ENCODE results near the gene PPFIA1. TPM values are rescaled to one million over a fixed set of nuclear protein-coding genes. Genes with fewer than 3 reads are reported as not detected.

PPFIA1 gene
- total RNA-seq, 4 donors from 2014 or later, result 46.3 to 51.5 (median 47.2) TPM

DNA sequence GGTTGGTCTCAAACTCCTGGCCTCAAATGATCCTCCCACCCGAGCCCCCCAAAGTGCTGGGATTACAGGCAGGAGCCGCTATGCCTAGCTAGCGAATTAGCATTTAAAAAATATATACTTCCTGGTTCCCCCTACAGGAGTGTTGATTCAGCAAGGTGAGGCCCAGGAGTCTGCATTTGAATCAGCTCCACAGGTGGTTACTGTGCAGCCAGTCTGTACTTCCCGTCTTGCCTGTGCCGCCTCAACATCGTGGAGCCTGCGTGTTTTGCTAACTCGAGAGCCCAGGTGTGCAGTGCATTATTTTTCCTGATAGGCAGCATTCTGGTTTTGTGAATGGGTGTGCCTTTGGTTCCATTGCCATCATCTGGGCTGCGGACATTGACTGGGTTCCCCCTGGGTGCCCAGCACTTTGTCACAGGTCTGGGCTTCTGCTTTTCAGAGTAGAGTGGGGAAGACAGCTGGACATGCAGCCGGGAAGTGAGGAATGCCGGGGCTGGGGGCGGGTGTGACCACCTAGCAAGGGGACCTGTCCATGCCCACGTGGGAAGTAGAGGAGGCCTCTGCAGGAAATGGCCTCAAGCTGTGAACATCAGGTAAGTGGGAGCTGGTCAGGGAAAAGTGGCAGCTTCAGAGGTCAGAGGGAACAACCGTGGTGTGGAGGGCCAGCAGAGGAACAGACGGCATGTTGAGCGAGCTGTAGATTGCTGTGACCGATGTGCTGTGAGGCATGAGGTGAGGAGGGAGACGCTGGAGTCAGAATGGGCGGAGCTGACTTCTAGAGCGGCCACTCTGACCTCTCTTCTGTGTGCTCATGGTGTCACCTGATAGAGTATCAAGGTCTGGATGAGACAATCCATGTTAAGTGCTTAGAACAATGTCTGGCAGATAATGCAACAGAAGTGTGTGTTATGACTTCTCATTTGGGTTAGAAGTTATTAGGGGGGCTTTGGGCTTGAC, 42.2 kb downstream of the PPFIA1 start:
- no peaks in the 10 kb centered on the region for H3K27me3 ChIP-seq
- no peak overlapping the region for H3K4me3 ChIP-seq
- peaks cover 0 to 5% (median 0%) of the 10 kb centered on the region in 4 donors for H3K4me1 ChIP-seq
- 85% methylated on average over 18 of the region's 20 CpGs for WGBS
- H3K27ac ChIP-seq (replicated peaks in 1 of 4), result no peak overlapping the region
- TF ChIP-seq POLR2AphosphoS5 (IDR thresholded peaks at IDR 0.05), result no peak
- no peak for TF ChIP-seq POLR2A (IDR thresholded peaks at IDR 0.05; ENCODE audit: low read depth)
- no peak for TF ChIP-seq EP300 (IDR thresholded peaks at IDR 0.05)
- TF ChIP-seq CTCF (IDR thresholded peaks at IDR 0.05), result no peak
- no peak for DNase-seq (ENCODE audit: extremely low spot score)
- H3K9me3 ChIP-seq, result no peaks in the 10 kb centered on the region
- intact Hi-C loops (cut with DNase I), result no loop called here
- peaks cover 0 to 10% (median 3%) of the 10 kb centered on the region in 4 donors for H3K36me3 ChIP-seq

DNA sequence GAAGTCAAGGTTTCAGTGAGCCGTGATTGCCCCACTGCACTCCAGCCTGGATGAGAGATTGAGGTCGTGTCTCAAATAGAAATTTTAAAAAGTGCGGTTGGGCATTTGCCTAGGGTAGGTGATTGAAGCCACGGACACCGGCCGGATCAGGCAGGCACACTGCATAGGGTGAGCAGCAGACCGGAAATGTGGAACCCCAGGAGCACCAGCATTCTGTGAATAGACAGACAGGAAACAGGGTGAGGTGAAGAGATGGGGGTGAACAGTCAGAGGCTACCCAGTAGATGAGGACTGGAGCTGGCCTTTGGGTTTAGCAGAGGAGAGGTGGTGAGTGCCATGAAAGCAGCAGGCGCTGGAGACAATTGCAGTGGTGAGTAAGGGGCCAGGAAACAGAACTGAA, 43.5 kb downstream of the PPFIA1 start:
- Histone ChIP-seq H3K27ac (replicated peaks in 1 of 4) (no peak overlapping the region), H3K4me1 (peaks cover 0 to 5% (median 0%) of the 10 kb centered on the region in 4 donors), H3K9me3 (no peaks in the 10 kb centered on the region), H3K4me3 (no peak overlapping the region), H3K36me3 (peaks cover 0 to 10% (median 8%) of the 10 kb centered on the region in 4 donors), H3K27me3 (no peaks in the 10 kb centered on the region)
- no peak for TF ChIP-seq EP300 (IDR thresholded peaks at IDR 0.05)
- intact Hi-C loops (cut with DNase I), result no loop called here
- no peak for DNase-seq (ENCODE audit: extremely low spot score)
- 79% methylated on average over 7 of the region's 8 CpGs for WGBS

- peaks cover under 1 to 18% (median 9%) of the 10 kb centered on the region in 4 donors for H3K36me3 ChIP-seq
- H3K27me3 ChIP-seq, result no peaks in the 10 kb centered on the region
- TF ChIP-seq CTCF (IDR thresholded peaks at IDR 0.05) (no peak), POLR2A (IDR thresholded peaks at IDR 0.05; ENCODE audit: low read depth) (no peak), POLR2AphosphoS5 (IDR thresholded peaks at IDR 0.05) (no peak), EP300 (IDR thresholded peaks at IDR 0.05) (no peak)
- no peak overlapping the region for H3K27ac ChIP-seq (replicated peaks in 1 of 4)
- 81% methylated on average over 10 of the region's 10 CpGs for WGBS
- intact Hi-C loops (cut with DNase I), result no loop called here
- no peak overlapping the region for H3K4me3 ChIP-seq
- H3K4me1 ChIP-seq, result peaks cover 0 to 5% (median 0%) of the 10 kb centered on the region in 4 donors
- H3K9me3 ChIP-seq, result no peaks in the 10 kb centered on the region
- DNase-seq (ENCODE audit: extremely low spot score), result no peak
Measured at GRCh38 chr11:70314730-70315129, 44.2 kb downstream of the PPFIA1 start.

GRCh38 chr11:70315716-70316115, 45.2 kb downstream of the PPFIA1 start:
- no peaks in the 10 kb centered on the region for H3K9me3 ChIP-seq
- H3K4me1 ChIP-seq, result peaks cover 0 to 10% (median 0%) of the 10 kb centered on the region in 4 donors
- intact Hi-C loops (cut with DNase I), result no loop called here
- WGBS, result 85% methylated on average over 4 of the region's 4 CpGs
- TF ChIP-seq POLR2A (IDR thresholded peaks at IDR 0.05; ENCODE audit: low read depth), result no peak
- TF ChIP-seq CTCF (IDR thresholded peaks at IDR 0.05), result no peak
- no peak for TF ChIP-seq POLR2AphosphoS5 (IDR thresholded peaks at IDR 0.05)
- TF ChIP-seq EP300 (IDR thresholded peaks at IDR 0.05), result no peak
- peaks cover 5 to 28% (median 14%) of the 10 kb centered on the region in 4 donors for H3K36me3 ChIP-seq
- no peaks in the 10 kb centered on the region for H3K27me3 ChIP-seq
- no peak overlapping the region for H3K4me3 ChIP-seq
- no peak overlapping the region for H3K27ac ChIP-seq (replicated peaks in 1 of 4)
- no peak for DNase-seq (ENCODE audit: extremely low spot score)

DNA sequence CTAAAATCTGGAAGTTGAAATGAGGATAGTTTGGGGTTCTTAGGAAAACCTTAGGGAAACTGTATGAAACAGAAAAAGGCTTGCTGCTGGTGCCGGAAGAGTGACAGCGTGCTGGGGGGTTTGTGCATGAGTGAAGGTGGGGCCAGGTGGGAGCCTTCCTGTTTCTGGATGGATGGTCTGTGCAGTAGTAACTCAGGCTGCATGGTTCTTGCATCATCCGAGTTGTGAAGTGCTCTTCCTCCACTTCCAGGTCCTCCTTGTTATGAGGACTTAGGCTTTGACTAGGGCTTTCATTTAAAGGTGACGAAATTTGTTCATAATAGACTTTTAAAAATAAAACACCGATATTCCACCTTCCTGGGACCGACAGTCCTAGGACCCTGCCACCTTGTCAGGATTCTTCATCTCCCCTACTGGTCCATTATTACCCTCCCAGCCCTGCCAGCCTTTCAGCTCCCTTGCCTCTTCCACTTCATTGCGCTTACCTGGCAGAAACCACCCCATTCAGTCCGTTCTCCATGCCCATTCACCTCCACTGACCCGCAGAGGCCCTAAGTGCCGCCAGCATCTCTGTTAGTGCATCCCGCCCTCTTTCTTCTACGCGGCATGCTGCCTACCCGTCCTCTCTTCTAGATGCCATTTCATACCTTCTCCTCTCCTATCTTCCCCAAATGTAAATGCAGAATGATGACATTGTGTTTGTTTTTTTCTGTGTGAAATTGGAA, 47.3 kb downstream of the PPFIA1 start:
- intact Hi-C loops (cut with DNase I), result no loop called here
- no peak overlapping the region for H3K4me3 ChIP-seq
- H3K36me3 ChIP-seq, result peaks cover 5 to 33% (median 25%) of the 10 kb centered on the region in 4 donors
- whole genome bisulfite sequencing, result 94% methylated on average over 14 of the region's 14 CpGs
- TF ChIP-seq POLR2A (IDR thresholded peaks at IDR 0.05; ENCODE audit: low read depth), result no peak
- H3K27me3 ChIP-seq, result no peaks in the 10 kb centered on the region
- no peak for DNase-seq (ENCODE audit: extremely low spot score)
- H3K4me1 ChIP-seq, result peaks cover 0 to 10% (median 0%) of the 10 kb centered on the region in 4 donors
- H3K9me3 ChIP-seq, result no peaks in the 10 kb centered on the region
- no peak overlapping the region for H3K27ac ChIP-seq (replicated peaks in 1 of 4)
